Glutamatergic neuron (in vitro differentiated cells): ENCODE data around the gene TMEM18. TPM values are rescaled to one million over a fixed set of nuclear protein-coding genes. Genes with fewer than 3 reads are reported as not detected.

Source experiments
- DNase-seq: peaks from one replicate; pipeline ENCODE4 v3.0.0; 2022
- H3K27ac Mint-ChIP-seq: one replicate; pipeline ENCODE4 v1.8.0; 2020; ENCODE audit warnings: mild to moderate bottlenecking, mixed read lengths, inconsistent platforms; ENCODE audit not compliant: unreplicated experiment
- H3K27me3 Mint-ChIP-seq: one replicate; pipeline ENCODE4 v1.8.0; 2020; ENCODE audit warnings: mild to moderate bottlenecking, moderate library complexity, mixed read lengths, inconsistent platforms; ENCODE audit not compliant: unreplicated experiment
- H3K36me3 Mint-ChIP-seq: one replicate; pipeline ENCODE4 v1.8.0; 2020; ENCODE audit warnings: mild to moderate bottlenecking, mixed read lengths, inconsistent platforms; ENCODE audit not compliant: unreplicated experiment
- H3K4me1 Mint-ChIP-seq: one replicate; pipeline ENCODE4 v1.8.0; 2020; ENCODE audit warnings: mild to moderate bottlenecking, low read depth, mixed read lengths, inconsistent platforms; ENCODE audit not compliant: unreplicated experiment
- H3K4me3 Mint-ChIP-seq: one replicate; pipeline ENCODE4 v1.8.0; 2020; ENCODE audit warnings: mild to moderate bottlenecking, mixed read lengths, inconsistent platforms; ENCODE audit not compliant: unreplicated experiment
- H3K9me3 Mint-ChIP-seq: one replicate; pipeline ENCODE4 v1.8.0; 2020; ENCODE audit warnings: mild to moderate bottlenecking, moderate library complexity, mixed read lengths, inconsistent platforms; ENCODE audit not compliant: unreplicated experiment
- total RNA-seq: library from RNA; stranded (reverse); fragmentation: NEBNext Ultra II Directional; extraction: Animal tissue kit (Norgen Biotek cat#: 25700); gene quantifications from one replicate; pipeline ENCODE4 v1.2.1, GENCODE V29; 2021; ENCODE audit not compliant: unreplicated experiment
- TF ChIP-seq, protein P1 (sequence below): fragments of 200-600 bp; sonication (generic); IDR thresholded peaks from one replicate; pipeline ENCODE4 v1.5.0; 2021; ENCODE audit not compliant: partially characterized antibody, unreplicated experiment

Gene TMEM18
- total RNA-seq, 1 donor from 2014 or later, result 22.0 TPM

DNA sequence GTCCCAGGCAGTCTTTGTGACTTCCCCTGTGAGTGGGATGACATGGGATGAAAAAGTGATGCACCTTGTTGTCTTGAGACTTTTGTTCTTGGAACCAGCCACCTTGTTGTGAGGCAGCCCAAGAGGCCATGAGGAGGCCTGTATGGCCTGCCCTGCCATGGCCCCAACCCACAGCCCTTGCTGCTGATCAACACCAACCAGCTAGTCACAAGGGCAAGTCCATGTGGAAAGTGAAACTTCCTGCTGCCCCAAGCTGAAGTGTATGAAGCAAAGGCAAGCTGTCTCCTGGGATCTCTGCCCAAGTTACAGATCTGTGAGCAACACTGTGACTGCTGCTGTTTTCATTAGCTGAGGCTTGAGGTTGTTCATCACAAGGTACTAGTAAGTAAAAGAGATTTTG is 21.6 kb downstream of the TMEM18 start:
- Mint-ChIP-seq H3K36me3 (no peaks in the 10 kb centered on the region), H3K9me3 (peaks cover 2% of the 10 kb centered on the region), H3K4me1 (no peaks in the 10 kb centered on the region), H3K27ac (no peak overlapping the region), H3K4me3 (no peak overlapping the region), H3K27me3 (no peaks in the 10 kb centered on the region)
- TF ChIP-seq, protein P1, sequence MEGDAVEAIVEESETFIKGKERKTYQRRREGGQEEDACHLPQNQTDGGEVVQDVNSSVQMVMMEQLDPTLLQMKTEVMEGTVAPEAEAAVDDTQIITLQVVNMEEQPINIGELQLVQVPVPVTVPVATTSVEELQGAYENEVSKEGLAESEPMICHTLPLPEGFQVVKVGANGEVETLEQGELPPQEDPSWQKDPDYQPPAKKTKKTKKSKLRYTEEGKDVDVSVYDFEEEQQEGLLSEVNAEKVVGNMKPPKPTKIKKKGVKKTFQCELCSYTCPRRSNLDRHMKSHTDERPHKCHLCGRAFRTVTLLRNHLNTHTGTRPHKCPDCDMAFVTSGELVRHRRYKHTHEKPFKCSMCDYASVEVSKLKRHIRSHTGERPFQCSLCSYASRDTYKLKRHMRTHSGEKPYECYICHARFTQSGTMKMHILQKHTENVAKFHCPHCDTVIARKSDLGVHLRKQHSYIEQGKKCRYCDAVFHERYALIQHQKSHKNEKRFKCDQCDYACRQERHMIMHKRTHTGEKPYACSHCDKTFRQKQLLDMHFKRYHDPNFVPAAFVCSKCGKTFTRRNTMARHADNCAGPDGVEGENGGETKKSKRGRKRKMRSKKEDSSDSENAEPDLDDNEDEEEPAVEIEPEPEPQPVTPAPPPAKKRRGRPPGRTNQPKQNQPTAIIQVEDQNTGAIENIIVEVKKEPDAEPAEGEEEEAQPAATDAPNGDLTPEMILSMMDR, result no peak
- DNase-seq, result no peak

DNA sequence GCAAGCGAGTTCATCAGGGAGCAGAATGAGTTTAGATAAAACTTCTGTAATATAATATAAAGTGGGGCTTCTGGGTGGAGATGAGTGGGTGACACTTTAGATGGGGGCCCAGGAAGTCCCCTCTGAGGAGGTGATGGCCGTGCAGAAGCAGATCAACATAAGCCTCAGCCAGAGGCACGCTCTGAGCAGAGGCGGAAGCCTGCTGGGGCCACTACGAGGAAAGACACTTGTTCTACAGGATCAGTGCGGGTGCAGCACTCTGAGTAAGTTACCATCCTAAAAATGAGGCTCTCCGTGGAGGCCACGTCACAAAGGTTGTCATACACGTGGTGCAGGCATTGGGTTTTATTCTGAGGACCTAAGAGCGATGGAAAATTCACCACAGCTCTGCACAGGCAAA is 22.3 kb downstream of the TMEM18 start:
- no peak for DNase-seq
- Mint-ChIP-seq H3K27ac (no peak overlapping the region), H3K36me3 (no peaks in the 10 kb centered on the region), H3K4me3 (no peak overlapping the region), H3K9me3 (peaks cover 2% of the 10 kb centered on the region), H3K27me3 (no peaks in the 10 kb centered on the region), H3K4me1 (no peaks in the 10 kb centered on the region)
- TF ChIP-seq, protein P1, result no peak

DNA sequence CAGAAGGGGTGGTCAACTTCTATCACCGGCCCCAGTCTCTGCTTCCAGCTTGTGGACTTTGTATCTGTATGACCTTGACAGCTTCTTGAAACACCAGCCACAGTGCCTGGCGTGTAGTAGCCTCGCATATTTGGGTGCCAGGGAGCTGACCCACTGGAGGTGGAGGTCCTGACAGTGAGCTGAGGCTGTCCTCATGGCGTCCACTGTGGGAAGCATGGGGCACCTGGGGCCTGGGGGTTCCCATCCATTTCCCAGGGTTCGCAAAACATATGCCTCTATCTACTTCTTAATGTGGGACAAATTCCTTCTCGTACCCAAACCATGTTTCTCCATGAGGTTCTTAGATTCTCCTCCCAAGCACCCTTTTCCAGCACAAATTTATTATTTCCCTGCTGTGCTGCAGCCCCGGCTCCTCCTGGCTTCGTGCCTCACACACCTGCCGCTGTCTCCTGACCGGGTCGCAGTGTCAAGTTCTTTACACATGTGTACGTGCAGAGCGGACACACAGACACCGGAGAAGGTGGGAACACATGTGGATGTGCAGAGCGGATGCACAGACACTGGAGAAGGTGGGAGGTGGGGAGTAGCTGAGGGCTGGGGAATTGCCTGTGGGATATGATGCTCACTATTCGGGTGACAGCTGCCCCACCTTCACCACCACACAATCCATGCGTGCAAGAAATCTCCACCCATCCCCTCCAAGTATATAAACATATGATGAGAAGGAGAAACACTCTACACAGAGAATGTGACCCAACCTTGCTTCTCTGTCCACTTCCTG is 23.4 kb downstream of the TMEM18 start:
- Mint-ChIP-seq H3K27me3 (no peaks in the 10 kb centered on the region), H3K4me3 (no peak overlapping the region), H3K4me1 (no peaks in the 10 kb centered on the region), H3K36me3 (no peaks in the 10 kb centered on the region), H3K9me3 (peaks cover 2% of the 10 kb centered on the region), H3K27ac (no peak overlapping the region)
- TF ChIP-seq, protein P1, result no peak
- no peak for DNase-seq

DNA sequence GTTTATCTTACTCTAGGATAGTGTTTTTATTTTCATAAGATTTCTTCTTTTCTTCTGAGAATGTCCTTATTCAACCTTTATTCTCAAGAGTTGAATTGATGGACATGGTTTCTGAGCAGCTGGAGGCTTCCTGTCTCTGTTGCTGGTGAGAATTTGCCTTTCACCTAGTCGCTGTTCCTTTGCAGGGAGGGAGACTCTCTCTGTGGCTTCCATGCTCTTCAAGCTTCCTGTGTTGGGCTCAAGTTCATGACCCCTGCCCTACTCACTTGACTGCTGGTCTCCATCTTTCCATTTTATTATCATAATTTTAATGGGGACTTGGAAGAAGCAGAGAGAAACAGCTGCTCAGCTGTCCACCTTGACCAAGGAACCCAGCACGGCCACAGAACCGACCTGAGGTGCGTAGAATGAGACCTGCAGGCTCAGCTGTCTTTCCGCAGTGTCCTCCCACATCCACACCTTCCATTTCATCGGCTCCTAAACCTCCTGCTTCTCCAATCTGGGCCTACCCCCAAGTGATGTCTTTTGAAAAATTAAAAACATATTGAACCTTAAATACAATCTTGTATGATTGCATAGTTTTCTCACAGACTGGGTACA is 24.2 kb downstream of the TMEM18 start:
- DNase-seq, result no peak
- Mint-ChIP-seq H3K27me3 (no peaks in the 10 kb centered on the region), H3K27ac (no peak overlapping the region), H3K4me1 (no peaks in the 10 kb centered on the region), H3K4me3 (no peak overlapping the region), H3K36me3 (no peaks in the 10 kb centered on the region), H3K9me3 (peaks cover 2% of the 10 kb centered on the region)
- TF ChIP-seq, protein P1, result no peak

DNA sequence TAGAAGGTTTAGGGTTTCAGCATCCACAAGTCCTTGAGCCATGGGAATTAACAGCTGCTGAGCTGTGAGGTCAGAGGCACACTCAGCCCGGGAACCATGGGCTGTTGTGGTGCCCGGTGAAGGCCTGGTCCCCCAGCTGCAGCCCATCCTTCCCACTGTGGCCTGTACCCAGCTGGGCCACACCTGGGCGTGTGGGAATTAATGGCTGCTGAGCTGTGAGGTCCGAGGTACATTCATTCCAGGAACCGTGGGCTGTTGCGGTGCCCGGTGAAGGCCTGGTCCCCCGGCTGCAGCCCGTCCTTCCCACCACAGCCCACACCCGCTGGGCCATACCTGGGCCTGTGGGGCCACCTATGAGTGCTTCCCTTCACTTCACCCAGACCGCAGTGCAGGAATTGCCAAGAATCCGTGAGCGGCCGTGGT is 25.2 kb downstream of the TMEM18 start:
- Mint-ChIP-seq H3K9me3 (peaks cover 5% of the 10 kb centered on the region), H3K4me1 (no peaks in the 10 kb centered on the region), H3K36me3 (no peaks in the 10 kb centered on the region), H3K27ac (no peak overlapping the region), H3K4me3 (no peak overlapping the region), H3K27me3 (no peaks in the 10 kb centered on the region)
- no peak for DNase-seq
- TF ChIP-seq, protein P1, result no peak
